ENCODE measurements around the gene TAB3.

TAB3 gene

DNA sequence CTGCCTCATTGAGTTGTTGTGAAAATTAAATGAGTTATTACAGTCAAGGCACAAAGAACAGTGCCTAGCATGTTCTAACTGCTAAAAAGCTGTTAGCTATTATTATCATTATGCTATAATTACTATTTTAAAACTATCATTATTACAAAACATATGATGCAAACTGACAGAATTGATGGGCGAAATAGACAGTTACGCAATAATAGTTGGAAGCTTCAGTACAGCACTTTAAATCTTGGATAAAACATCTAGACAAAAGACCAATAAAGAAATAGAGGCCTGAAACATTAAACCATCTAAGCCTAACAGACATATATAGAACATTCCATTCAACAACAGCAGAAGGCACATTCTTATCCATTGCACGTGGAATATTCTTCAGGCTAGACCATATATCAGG lies 73.0 kb downstream of the TAB3 start:
- no peak for TF ChIP-seq GLIS3 (CRISPR knock-in tag; IDR thresholded peaks at IDR 0.05)
- no peak for TF ChIP-seq SNAI2 (CRISPR knock-in tag; IDR thresholded peaks at IDR 0.05)
- TF ChIP-seq ZC3H10 (CRISPR knock-in tag; IDR thresholded peaks at IDR 0.05), result no peak
- no peak for TF ChIP-seq CSDC2 (CRISPR knock-in tag; IDR thresholded peaks at IDR 0.05)
- no peak for TF ChIP-seq ISL1 (CRISPR knock-in tag; IDR thresholded peaks at IDR 0.05)
- TF ChIP-seq ZNF8 (CRISPR knock-in tag; IDR thresholded peaks at IDR 0.05), result no peak
- no peak for TF ChIP-seq BACH2 (CRISPR knock-in tag; IDR thresholded peaks at IDR 0.05; ENCODE audit: borderline replicate concordance)
- TF ChIP-seq ESRRG (CRISPR knock-in tag; IDR thresholded peaks at IDR 0.05), result no peak
- TF ChIP-seq ARNTL (CRISPR knock-in tag; IDR thresholded peaks at IDR 0.05; ENCODE audit: borderline replicate concordance, low read depth), result no peak
- TF ChIP-seq ZFP3 (CRISPR knock-in tag; IDR thresholded peaks at IDR 0.05), result no peak
- TF ChIP-seq OSR1 (CRISPR knock-in tag; IDR thresholded peaks at IDR 0.05), result no peak
- TF ChIP-seq TSHZ2 (CRISPR knock-in tag; IDR thresholded peaks at IDR 0.05), result no peak
- TF ChIP-seq, protein P1, sequence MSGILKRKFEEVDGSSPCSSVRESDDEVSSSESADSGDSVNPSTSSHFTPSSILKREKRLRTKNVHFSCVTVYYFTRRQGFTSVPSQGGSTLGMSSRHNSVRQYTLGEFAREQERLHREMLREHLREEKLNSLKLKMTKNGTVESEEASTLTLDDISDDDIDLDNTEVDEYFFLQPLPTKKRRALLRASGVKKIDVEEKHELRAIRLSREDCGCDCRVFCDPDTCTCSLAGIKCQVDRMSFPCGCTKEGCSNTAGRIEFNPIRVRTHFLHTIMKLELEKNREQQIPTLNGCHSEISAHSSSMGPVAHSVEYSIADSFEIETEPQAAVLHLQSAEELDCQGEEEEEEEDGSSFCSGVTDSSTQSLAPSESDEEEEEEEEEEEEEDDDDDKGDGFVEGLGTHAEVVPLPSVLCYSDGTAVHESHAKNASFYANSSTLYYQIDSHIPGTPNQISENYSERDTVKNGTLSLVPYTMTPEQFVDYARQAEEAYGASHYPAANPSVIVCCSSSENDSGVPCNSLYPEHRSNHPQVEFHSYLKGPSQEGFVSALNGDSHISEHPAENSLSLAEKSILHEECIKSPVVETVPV (CRISPR knock-in tag; IDR thresholded peaks at IDR 0.05), result no peak
- no peak for TF ChIP-seq TOX (CRISPR knock-in tag; IDR thresholded peaks at IDR 0.05; ENCODE audit: borderline replicate concordance)
- TF ChIP-seq ZFP30 (CRISPR knock-in tag; IDR thresholded peaks at IDR 0.05), result no peak
- TF ChIP-seq ZNF565 (CRISPR knock-in tag; conservative IDR thresholded peaks at IDR 0.05; ENCODE audit: low read depth), result no peak
- no peak for TF ChIP-seq RARB (CRISPR knock-in tag; IDR thresholded peaks at IDR 0.05)
- TF ChIP-seq PPARA (CRISPR knock-in tag; IDR thresholded peaks at IDR 0.05; ENCODE audit: borderline replicate concordance), result no peak
- TF ChIP-seq, protein P2, sequence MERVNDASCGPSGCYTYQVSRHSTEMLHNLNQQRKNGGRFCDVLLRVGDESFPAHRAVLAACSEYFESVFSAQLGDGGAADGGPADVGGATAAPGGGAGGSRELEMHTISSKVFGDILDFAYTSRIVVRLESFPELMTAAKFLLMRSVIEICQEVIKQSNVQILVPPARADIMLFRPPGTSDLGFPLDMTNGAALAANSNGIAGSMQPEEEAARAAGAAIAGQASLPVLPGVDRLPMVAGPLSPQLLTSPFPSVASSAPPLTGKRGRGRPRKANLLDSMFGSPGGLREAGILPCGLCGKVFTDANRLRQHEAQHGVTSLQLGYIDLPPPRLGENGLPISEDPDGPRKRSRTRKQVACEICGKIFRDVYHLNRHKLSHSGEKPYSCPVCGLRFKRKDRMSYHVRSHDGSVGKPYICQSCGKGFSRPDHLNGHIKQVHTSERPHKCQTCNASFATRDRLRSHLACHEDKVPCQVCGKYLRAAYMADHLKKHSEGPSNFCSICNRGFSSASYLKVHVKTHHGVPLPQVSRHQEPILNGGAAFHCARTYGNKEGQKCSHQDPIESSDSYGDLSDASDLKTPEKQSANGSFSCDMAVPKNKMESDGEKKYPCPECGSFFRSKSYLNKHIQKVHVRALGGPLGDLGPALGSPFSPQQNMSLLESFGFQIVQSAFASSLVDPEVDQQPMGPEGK (CRISPR knock-in tag; IDR thresholded peaks at IDR 0.05; ENCODE audit: borderline replicate concordance), result no peak
- no peak for ATAC-seq

DNA sequence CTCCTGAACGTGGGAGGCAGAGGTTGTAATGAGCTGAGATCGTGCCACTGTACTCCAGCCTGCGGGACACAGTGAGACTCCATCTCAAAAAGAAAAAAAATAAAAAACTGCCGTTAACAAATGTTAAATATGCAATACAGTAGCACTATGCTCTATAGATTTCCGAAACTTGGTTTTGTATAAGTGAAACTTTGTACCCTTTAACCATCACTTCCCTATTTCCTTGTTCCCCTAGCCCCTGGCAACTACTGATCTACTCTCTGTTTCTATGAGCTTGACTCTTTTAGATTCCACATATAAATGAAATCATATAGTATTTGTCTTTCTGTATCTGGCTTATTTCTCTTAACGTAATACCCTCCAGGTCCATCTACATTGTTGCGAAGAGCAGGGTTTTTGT lies 74.1 kb downstream of the TAB3 start:
- ATAC-seq, result no peak
- no peak for TF ChIP-seq GLIS3 (CRISPR knock-in tag; IDR thresholded peaks at IDR 0.05)
- TF ChIP-seq, protein P1 (CRISPR knock-in tag; IDR thresholded peaks at IDR 0.05), result no peak
- TF ChIP-seq TSHZ2 (CRISPR knock-in tag; IDR thresholded peaks at IDR 0.05), result no peak
- no peak for TF ChIP-seq ZFP30 (CRISPR knock-in tag; IDR thresholded peaks at IDR 0.05)
- TF ChIP-seq CSDC2 (CRISPR knock-in tag; IDR thresholded peaks at IDR 0.05), result no peak
- no peak for TF ChIP-seq ZNF8 (CRISPR knock-in tag; IDR thresholded peaks at IDR 0.05)
- no peak for TF ChIP-seq SNAI2 (CRISPR knock-in tag; IDR thresholded peaks at IDR 0.05)
- TF ChIP-seq BACH2 (CRISPR knock-in tag; IDR thresholded peaks at IDR 0.05; ENCODE audit: borderline replicate concordance), result no peak
- TF ChIP-seq, protein P3, sequence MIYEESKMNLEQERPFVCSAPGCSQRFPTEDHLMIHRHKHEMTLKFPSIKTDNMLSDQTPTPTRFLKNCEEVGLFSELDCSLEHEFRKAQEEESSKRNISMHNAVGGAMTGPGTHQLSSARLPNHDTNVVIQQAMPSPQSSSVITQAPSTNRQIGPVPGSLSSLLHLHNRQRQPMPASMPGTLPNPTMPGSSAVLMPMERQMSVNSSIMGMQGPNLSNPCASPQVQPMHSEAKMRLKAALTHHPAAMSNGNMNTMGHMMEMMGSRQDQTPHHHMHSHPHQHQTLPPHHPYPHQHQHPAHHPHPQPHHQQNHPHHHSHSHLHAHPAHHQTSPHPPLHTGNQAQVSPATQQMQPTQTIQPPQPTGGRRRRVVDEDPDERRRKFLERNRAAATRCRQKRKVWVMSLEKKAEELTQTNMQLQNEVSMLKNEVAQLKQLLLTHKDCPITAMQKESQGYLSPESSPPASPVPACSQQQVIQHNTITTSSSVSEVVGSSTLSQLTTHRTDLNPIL (CRISPR knock-in tag; IDR thresholded peaks at IDR 0.05; ENCODE audit: low read depth), result no peak
- no peak for TF ChIP-seq ZC3H10 (CRISPR knock-in tag; IDR thresholded peaks at IDR 0.05)
- TF ChIP-seq TCF4 (CRISPR knock-in tag; IDR thresholded peaks at IDR 0.05; ENCODE audit: borderline replicate concordance), result no peak
- TF ChIP-seq ZNF565 (CRISPR knock-in tag; conservative IDR thresholded peaks at IDR 0.05; ENCODE audit: low read depth), result no peak

Data from SK-N-SH treated with all-trans-retinoic acid at 6 μM for 48 hours (cell line).